ENCODE data around the gene SLC2A11. TPM values are rescaled to one million over a fixed set of nuclear protein-coding genes. Genes with fewer than 3 reads are reported as not detected.

Gene SLC2A11
- total and polyA plus RNA-seq, 10 of the 15 experiments (the other 5 are each of a cell fraction or from before 2014, with no cell fraction given) = 0.98 to 18.3 (median 8.6) TPM

GRCh38 chr22:23893945-23894709 lies 36.5 kb downstream of the SLC2A11 start, which contains the start of gene MIF:
MIF (plus strand) TSS chr22:23894383; CDS start chr22:23894475, 92 bp downstream.
- H2AFZ ChIP-seq (ENCODE audit: control insufficient read depth, low read depth, low read length) = peak within 1 kb of the TSS; percentile 89
- CTCF ChIA-PET = interaction anchor here (0.5 to 3.3 kb wide), 28 partner anchors 9 to 667 kb away, joined by 3 to 45 read pairs (median 4); partner anchors contain the start of genes CHCHD10 and SLC2A11
- no peaks in the 10 kb centered on the region for H4K20me1 ChIP-seq (ENCODE audit: control insufficient read depth, insufficient read depth)
- peak within 1 kb of the TSS; percentile 94 for H3K4me2 ChIP-seq (ENCODE audit: control insufficient read depth, insufficient read depth)
- DNase-seq (ENCODE audit: low read depth, low spot score) (peak; percentile 82), ATAC-seq (peak; percentile 89), FAIRE-seq (peak; percentile 88)
- in situ Hi-C loops (cut with MboI) (no loop called here), intact Hi-C loops (cut with micrococcal nuclease; ENCODE audit: unreplicated experiment) (loop anchor here (1.0 kb wide), 1 partner anchor 32 kb away; no protein-coding TSS in a partner anchor)
- peaks cover 12% of the 10 kb centered on the region for H3K4me1 ChIP-seq (ENCODE audit: control insufficient read depth, insufficient read depth, low read length)
- H3K79me2 ChIP-seq (ENCODE audit: control insufficient read depth, insufficient read depth, low read length) = peaks cover 34% of the 10 kb centered on the region
- H3K27me3 ChIP-seq (replicated peaks in 1 of 2; ENCODE audit: control insufficient read depth in 2 of 2, insufficient read depth in 2 of 2, low read length in 1 of 2) = no peaks in the 10 kb centered on the region
- H3K9me3 ChIP-seq (replicated peaks; ENCODE audit: control insufficient read depth, insufficient read depth, low read length) = no peaks in the 10 kb centered on the region
- H3K27ac ChIP-seq (ENCODE audit: control insufficient read depth, insufficient read depth) = peak within 1 kb of the TSS; percentile 92
- H3K36me3 ChIP-seq (ENCODE audit: control insufficient read depth in 2 of 2, insufficient read depth in 2 of 2, low read length in 1 of 2) = peaks cover 12 to 23% of the 10 kb centered on the region in 2 experiments
- POLR2A ChIA-PET = interaction anchor here (0.5 to 2.5 kb wide), 13 partner anchors 9 to 263 kb away, joined by 3 to 41 read pairs (median 4); partner anchors contain the start of genes CABIN1, SLC2A11 and SMARCB1
- peak within 1 kb of the TSS; percentile 89 for H3K9ac ChIP-seq (ENCODE audit: control insufficient read depth, insufficient read depth, low read length)
- SMC1A ChIA-PET (ENCODE audit: uncharacterized antibody, unreplicated experiment) = interaction anchor here (1.1 to 2.2 kb wide), 7 partner anchors 14 to 50 kb away, joined by 3 to 18 read pairs (median 5); partner anchors contain the start of gene SLC2A11
- WGBS (ENCODE audit: insufficient coverage, insufficient replicate concordance, low lambda C conversion rate, missing lambda C conversion rate) = 1% methylated on average over 59 of the region's 72 CpGs
- BruUV-seq (replicated peaks) = no TSS peak
- peak within 1 kb of the TSS; percentile 98 for H3K4me3 ChIP-seq
- RAD21 ChIA-PET (ENCODE audit: unreplicated experiment) = interaction anchor here (0.6 to 3.2 kb wide), 11 partner anchors 17 to 149 kb away, joined by 3 to 30 read pairs (median 4); partner anchors contain the start of genes SLC2A11 and SMARCB1
- TF ChIP-seq TCF12 (IDR thresholded peaks at IDR 0.05; ENCODE audit: low read depth, low read length) = peak; percentile 36; the same call in 1 of the 2 replicates
- TF ChIP-seq BCLAF1 (IDR thresholded peaks at IDR 0.05) = no peak
- peak; percentile 54 for TF ChIP-seq ZNF687 (IDR thresholded peaks at IDR 0.05)
- TF ChIP-seq WRNIP1 (IDR thresholded peaks at IDR 0.05; ENCODE audit: borderline replicate concordance, low read depth, low read length) = no peak
- peak; percentile 36; the same call in 1 of the 3 replicates for TF ChIP-seq POU2F2 (IDR thresholded peaks at IDR 0.05; ENCODE audit: borderline replicate concordance, low read depth, low read length)
- peak; percentile 58 for TF ChIP-seq E2F8 (IDR thresholded peaks at IDR 0.05; ENCODE audit: low read depth, partially characterized antibody)
- peak; percentile 89 for TF ChIP-seq POLR2A (IDR thresholded peaks at IDR 0.05; ENCODE audit: low read depth, low read length)
- peak; percentile 60 to 84; a peak in 3 of 4 replicates for TF ChIP-seq BHLHE40 (IDR thresholded peaks at IDR 0.05; ENCODE audit: borderline replicate concordance in 1 of 2, low read depth in 2 of 2, low read length in 1 of 2)
- peak; percentile 61 for TF ChIP-seq SMARCA5 (IDR thresholded peaks at IDR 0.05)

Measured in GM12878 (cell line).